SK-MEL-5 (cell line): ENCODE data around the gene PTPN9. TPM values are rescaled to one million over a fixed set of nuclear protein-coding genes. Genes with fewer than 3 reads are reported as not detected.
"Not testable (repeated sequence)": the region's sequence is repeated elsewhere in the genome, so short reads cannot be mapped to it uniquely, and the experiment has no call there.

ENCODE experiments used
- DNase-seq: peaks from one replicate; pipeline ENCODE4 v3.0.0-alpha.2; 2016; ENCODE audit warnings: low read depth, low spot score
- in situ Hi-C: cut with HindIII; loops from 2 replicates; pipeline ENCODE4 v1.10.0; 2016; ENCODE audit warnings: low sequenced_read_pairs, high pct_unique_total_duplicates, low pct_unique_long_range_greater_than_20kb
- small RNA-seq, 2 experiments: library from RNA; depleted of rRNA; stranded (forward); fragments of <200 nt; gene quantifications; one replicate each; pipeline ENCODE3, GENCODE V24; 2014
- total RNA-seq: library from RNA; depleted of rRNA; stranded (reverse); fragments of >200 nt; shearing (Covaris generic); gene quantifications from 2 replicates; pipeline ENCODE4 v1.2.3, GENCODE V29; 2014; rRNA removed

PTPN9 gene
- total RNA-seq, 1 experiment from 2014 or later: 20.0 TPM

GRCh38 chr15:75449585-75450306 lies 129.4 kb downstream of the PTPN9 start:
- in situ Hi-C loops: no loop called here
- no peak for DNase-seq

- DNase-seq, in situ Hi-C loops: not testable (repeated sequence)
Observed at GRCh38 chr15:75448171-75448570, 130.9 kb downstream of the PTPN9 start.

GRCh38 chr15:75446151-75446550 lies 133.0 kb downstream of the PTPN9 start:
- DNase-seq: no peak
- in situ Hi-C loops: no loop called here

GRCh38 chr15:75445324-75445723 lies 133.8 kb downstream of the PTPN9 start:
- DNase-seq, in situ Hi-C loops: not testable (repeated sequence)

GRCh38 chr15:75443972-75444453 lies 135.1 kb downstream of the PTPN9 start:
- in situ Hi-C loops, DNase-seq: not testable (repeated sequence)

- in situ Hi-C loops: no loop called here
- DNase-seq: no peak
Observed at GRCh38 chr15:75437721-75438120, 141.4 kb downstream of the PTPN9 start.

- no peak for DNase-seq
- in situ Hi-C loops: no loop called here
Observed at GRCh38 chr15:75436881-75437280, 142.2 kb downstream of the PTPN9 start.

- no peak for DNase-seq
- in situ Hi-C loops: no loop called here
Observed at GRCh38 chr15:75431682-75432081, 147.4 kb downstream of the PTPN9 start.

- in situ Hi-C loops: no loop called here
- no peak for DNase-seq
Observed at GRCh38 chr15:75431270-75431669, 147.8 kb downstream of the PTPN9 start.

- in situ Hi-C loops: no loop called here
- no peak for DNase-seq
Observed at GRCh38 chr15:75430259-75430658, 148.9 kb downstream of the PTPN9 start.

- in situ Hi-C loops: no loop called here
- DNase-seq: no peak
Observed at GRCh38 chr15:75428152-75428551, 151.0 kb downstream of the PTPN9 start.

- in situ Hi-C loops: no loop called here
- DNase-seq: no peak
Observed at GRCh38 chr15:75425966-75426500, 153.1 kb downstream of the PTPN9 start.

- DNase-seq: no peak
- in situ Hi-C loops: no loop called here
Observed at GRCh38 chr15:75422554-75422953, 156.6 kb downstream of the PTPN9 start.

GRCh38 chr15:75420698-75421097 lies 158.4 kb downstream of the PTPN9 start:
- DNase-seq: no peak
- in situ Hi-C loops: no loop called here

- in situ Hi-C loops: no loop called here
- no peak for DNase-seq
Observed at GRCh38 chr15:75416584-75416983, 162.5 kb downstream of the PTPN9 start.

Small RNA genes within 50 kb of the gene (small RNA-seq; reads per million reads assigned to genes)
- gene AC105036.1 (0 reads per million in 2 experiments), gene AC105036.2 (0 to 0.05 reads per million in 2 experiments)

Other genes with a start within 250 kb of the PTPN9 start
- 115 and 149 TPM in 2 replicates for gene COMMD4, start 243.3 kb downstream of the PTPN9 start, total RNA-seq
- gene NEIL1, start 232.3 kb downstream of the PTPN9 start, total RNA-seq: 0.29 and 0.40 TPM in 2 replicates
- gene MAN2C1, start 210.7 kb downstream of the PTPN9 start, total RNA-seq: 61.9 and 64.9 TPM in 2 replicates
- 18.9 and 20.6 TPM in 2 replicates for gene SIN3A, start 127.6 kb downstream of the PTPN9 start, total RNA-seq
- gene SNUPN, start 46.4 kb upstream of the PTPN9 start, total RNA-seq: 35.4 and 39.2 TPM in 2 replicates
- 102 and 106 TPM in 2 replicates for gene IMP3, start 60.9 kb upstream of the PTPN9 start, total RNA-seq
- 10.5 TPM in 2 replicates for gene SNX33, start 68.6 kb upstream of the PTPN9 start, total RNA-seq
- 11.8 and 13.7 TPM in 2 replicates for gene CSPG4, start 133.5 kb upstream of the PTPN9 start, total RNA-seq